HG02759 (cell line): ENCODE results near the gene MAPRE2.

ENCODE experiments used
- ATAC-seq: cut with Tn5 transposase; IDR thresholded peaks from one replicate; pipeline ENCODE4 v1.9.1; 2021; ENCODE audit warnings: mild to moderate bottlenecking, moderate library complexity; ENCODE audit not compliant: unreplicated experiment

Gene MAPRE2

GRCh38 chr18:35040988-35041814 is at the start of gene MAPRE2:
Gene MAPRE2 (plus strand): TSS chr18:35041413. CDS start chr18:35041540, 127 bp downstream.
- peak; percentile 80 for ATAC-seq

GRCh38 chr18:34991561-34991960 is 49.7 kb upstream of the MAPRE2 start:
- no peak for ATAC-seq

- ATAC-seq, result no peak
Observed at GRCh38 chr18:34993289-34993688, 47.9 kb upstream of the MAPRE2 start.

GRCh38 chr18:34995746-34996145 is 45.5 kb upstream of the MAPRE2 start:
- no peak for ATAC-seq

- no peak for ATAC-seq
Observed at GRCh38 chr18:34998661-34999060, 42.6 kb upstream of the MAPRE2 start.

- no peak for ATAC-seq
Observed at GRCh38 chr18:34999756-35000289, 41.4 kb upstream of the MAPRE2 start.

GRCh38 chr18:35000457-35000856 is 40.8 kb upstream of the MAPRE2 start:
- ATAC-seq, result no peak

GRCh38 chr18:35002120-35002519 is 39.1 kb upstream of the MAPRE2 start:
- no peak for ATAC-seq

GRCh38 chr18:35005963-35006577 is 35.1 kb upstream of the MAPRE2 start:
- peak; percentile 88 for ATAC-seq

GRCh38 chr18:35010156-35010555 is 31.1 kb upstream of the MAPRE2 start:
- no peak for ATAC-seq

- no peak for ATAC-seq
Observed at GRCh38 chr18:35010993-35011392, 30.2 kb upstream of the MAPRE2 start.

- ATAC-seq, result no peak
Observed at GRCh38 chr18:35019933-35020332, 21.3 kb upstream of the MAPRE2 start.

- no peak for ATAC-seq
Observed at GRCh38 chr18:35022426-35023001, 18.7 kb upstream of the MAPRE2 start.

GRCh38 chr18:35024196-35024595 is 17.0 kb upstream of the MAPRE2 start:
- no peak for ATAC-seq

- ATAC-seq, result no peak
Observed at GRCh38 chr18:35024965-35025364, 16.2 kb upstream of the MAPRE2 start.

- ATAC-seq, result no peak
Observed at GRCh38 chr18:35026407-35027061, 14.7 kb upstream of the MAPRE2 start.

GRCh38 chr18:35027206-35027605 is 14.0 kb upstream of the MAPRE2 start:
- ATAC-seq, result no peak

- no peak for ATAC-seq
Observed at GRCh38 chr18:35028536-35028935, 12.7 kb upstream of the MAPRE2 start.

GRCh38 chr18:35029103-35029502 is 12.1 kb upstream of the MAPRE2 start:
- no peak for ATAC-seq

GRCh38 chr18:35029770-35030169 is 11.4 kb upstream of the MAPRE2 start:
- ATAC-seq, result peak; percentile 81

- peak; percentile 49 for ATAC-seq
Observed at GRCh38 chr18:35030277-35030989, 10.8 kb upstream of the MAPRE2 start.
